Measurements from ENCODE around the gene KLF16.

Gene KLF16

GRCh38 chr19:1806184-1807029 lies 57.0 kb downstream of the KLF16 start:
- no peak for DNase-seq (ENCODE audit: low read depth)

GRCh38 chr19:1805401-1806183 lies 57.8 kb downstream of the KLF16 start:
- DNase-seq (ENCODE audit: low read depth), result no peak

- DNase-seq (ENCODE audit: low read depth), result no peak
Observed at GRCh38 chr19:1804858-1805257, 58.5 kb downstream of the KLF16 start.

Measured in EH (cell line).